Tibial nerve (tissue), 4 donors: Measurements from ENCODE around the gene PKNOX1.

Experiments used
- EP300 ChIP-seq, 2 donors: sonication (generic); formaldehyde crosslinking; IDR thresholded peaks; one replicate each; pipeline ENCODE4 v1.6.1; 2017; ENCODE audit warnings: antibody characterized with exemption in 2 of 2, mild to moderate bottlenecking in 1 of 2
- POLR2A ChIP-seq, 2 donors: fragments of 450-650 bp; IDR thresholded peaks; one replicate each; pipeline ENCODE4 v1.6.1; 2017; ENCODE audit warnings: antibody characterized with exemption in 2 of 2, mild to moderate bottlenecking in 2 of 2, moderate library complexity in 2 of 2
- TF ChIP-seq, protein P1 (sequence below), 5 experiments: fragments of 200-600 bp in 3 of 5; fragments of 450-650 bp in 2 of 5; sonication (generic) in 3 of 5; IDR thresholded peaks; one replicate each; pipeline ENCODE4 v1.5.1; 2016 to 2019; ENCODE audit warnings: antibody characterized with exemption in 5 of 5, mild to moderate bottlenecking in 3 of 5, moderate library complexity in 2 of 5

DNA sequence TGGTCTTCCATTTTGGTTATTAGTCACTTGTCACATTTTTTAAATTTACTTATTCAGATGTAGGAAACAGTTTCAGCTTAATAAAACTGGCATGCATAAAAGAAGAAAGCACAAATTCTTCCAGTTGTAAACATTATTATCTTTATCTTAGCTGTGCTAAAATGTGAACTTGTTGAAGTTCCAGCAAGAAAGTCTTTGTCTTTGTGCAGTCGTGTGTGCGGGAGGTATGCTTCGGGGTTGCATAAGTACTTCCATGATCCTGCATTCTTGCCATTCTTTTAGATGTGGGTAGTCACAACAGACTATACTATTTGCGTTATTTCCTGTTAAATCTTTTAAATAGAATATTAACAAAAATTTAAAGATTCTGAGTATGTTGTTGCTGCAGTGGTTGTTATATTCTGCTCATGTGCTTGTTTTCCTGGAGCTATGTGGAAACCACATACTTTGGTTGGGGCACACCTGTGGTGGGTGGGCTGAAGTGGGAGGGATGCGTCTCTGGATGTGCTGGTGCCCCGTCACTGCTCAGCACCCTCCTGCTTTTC, 51.3 kb downstream of the PKNOX1 start:
- TF ChIP-seq POLR2A (IDR thresholded peaks at IDR 0.05) (no peak), EP300 (IDR thresholded peaks at IDR 0.05) (no peak)
- TF ChIP-seq, protein P1, sequence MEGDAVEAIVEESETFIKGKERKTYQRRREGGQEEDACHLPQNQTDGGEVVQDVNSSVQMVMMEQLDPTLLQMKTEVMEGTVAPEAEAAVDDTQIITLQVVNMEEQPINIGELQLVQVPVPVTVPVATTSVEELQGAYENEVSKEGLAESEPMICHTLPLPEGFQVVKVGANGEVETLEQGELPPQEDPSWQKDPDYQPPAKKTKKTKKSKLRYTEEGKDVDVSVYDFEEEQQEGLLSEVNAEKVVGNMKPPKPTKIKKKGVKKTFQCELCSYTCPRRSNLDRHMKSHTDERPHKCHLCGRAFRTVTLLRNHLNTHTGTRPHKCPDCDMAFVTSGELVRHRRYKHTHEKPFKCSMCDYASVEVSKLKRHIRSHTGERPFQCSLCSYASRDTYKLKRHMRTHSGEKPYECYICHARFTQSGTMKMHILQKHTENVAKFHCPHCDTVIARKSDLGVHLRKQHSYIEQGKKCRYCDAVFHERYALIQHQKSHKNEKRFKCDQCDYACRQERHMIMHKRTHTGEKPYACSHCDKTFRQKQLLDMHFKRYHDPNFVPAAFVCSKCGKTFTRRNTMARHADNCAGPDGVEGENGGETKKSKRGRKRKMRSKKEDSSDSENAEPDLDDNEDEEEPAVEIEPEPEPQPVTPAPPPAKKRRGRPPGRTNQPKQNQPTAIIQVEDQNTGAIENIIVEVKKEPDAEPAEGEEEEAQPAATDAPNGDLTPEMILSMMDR (IDR thresholded peaks at IDR 0.05), result no peak
